Measurements from ENCODE around the gene CBL. TPM values are rescaled to one million over a fixed set of nuclear protein-coding genes. Genes with fewer than 3 reads are reported as not detected.
A peak's percentile ranks its signal among the peaks of the same experiment; 100 is the strongest.

The CBL gene
- total and polyA plus RNA-seq, 3 donors from 2014 or later: 58.5 to 65.7 (median 59.3) TPM

GRCh38 chr11:119318240-119319135 lies 112.3 kb downstream of the CBL start:
- Histone ChIP-seq H3K27ac (peak overlapping the region in 1 of 2 donors; percentile 59), H3K27me3 (no peaks in the 10 kb centered on the region), H3K4me1 (peaks cover 42% of the 10 kb centered on the region), H3K36me3 (ENCODE audit: low read depth, missing control alignments) (no peaks in the 10 kb centered on the region), H3K9me3 (no peaks in the 10 kb centered on the region), H3K4me3 (no peak overlapping the region)
- TF ChIP-seq CTCF (IDR thresholded peaks at IDR 0.05): no peak
- no peak for TF ChIP-seq POLR2A (IDR thresholded peaks at IDR 0.05)
- DNase-seq: no peak
- intact Hi-C loops (cut with DNase I; ENCODE audit: low total_unique reads): no loop called here
- WGBS, 2 donors: 63 to 73% methylated on average over 17 to 22 of the region's 22 CpGs

DNA sequence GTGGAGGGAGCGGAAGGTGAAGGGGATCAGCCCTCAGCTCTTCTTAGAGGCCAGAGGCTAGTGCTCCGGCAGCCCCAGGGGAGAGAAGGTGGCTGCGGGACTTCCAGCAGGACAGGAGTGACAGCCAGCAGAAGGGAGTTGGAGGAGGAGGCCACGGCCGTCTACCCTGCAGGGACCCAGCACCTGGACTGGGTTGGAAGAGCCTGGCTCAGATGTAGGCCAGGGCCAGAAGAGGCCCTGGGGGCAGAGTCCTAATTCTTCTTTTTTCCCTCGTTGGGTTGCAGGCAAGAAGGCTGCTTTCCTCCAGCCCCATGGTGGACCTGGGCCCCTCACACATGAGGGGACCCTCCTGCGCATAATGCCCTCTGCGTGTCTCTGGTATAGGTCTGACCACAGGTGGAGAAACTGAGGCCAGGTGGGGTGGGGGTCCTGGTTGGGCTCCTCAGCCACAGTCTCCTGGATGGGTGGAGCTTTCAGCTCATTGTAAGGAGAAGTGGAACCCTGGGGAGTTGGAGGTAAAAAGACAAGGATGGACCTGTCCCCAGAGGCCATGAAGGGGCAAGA lies 113.1 kb downstream of the CBL start:
- no peak for DNase-seq
- Histone ChIP-seq H3K4me1 (peaks cover 42% of the 10 kb centered on the region), H3K27ac (peak overlapping the region in 1 of 2 donors; percentile 45), H3K9me3 (no peaks in the 10 kb centered on the region), H3K27me3 (no peaks in the 10 kb centered on the region), H3K4me3 (no peak overlapping the region), H3K36me3 (ENCODE audit: low read depth, missing control alignments) (no peaks in the 10 kb centered on the region)
- WGBS, 2 donors: 84 to 95% methylated on average over 4 to 8 of the region's 8 CpGs
- no peak for TF ChIP-seq POLR2A (IDR thresholded peaks at IDR 0.05)
- TF ChIP-seq CTCF (IDR thresholded peaks at IDR 0.05): no peak
- intact Hi-C loops (cut with DNase I; ENCODE audit: low total_unique reads): no loop called here

DNA sequence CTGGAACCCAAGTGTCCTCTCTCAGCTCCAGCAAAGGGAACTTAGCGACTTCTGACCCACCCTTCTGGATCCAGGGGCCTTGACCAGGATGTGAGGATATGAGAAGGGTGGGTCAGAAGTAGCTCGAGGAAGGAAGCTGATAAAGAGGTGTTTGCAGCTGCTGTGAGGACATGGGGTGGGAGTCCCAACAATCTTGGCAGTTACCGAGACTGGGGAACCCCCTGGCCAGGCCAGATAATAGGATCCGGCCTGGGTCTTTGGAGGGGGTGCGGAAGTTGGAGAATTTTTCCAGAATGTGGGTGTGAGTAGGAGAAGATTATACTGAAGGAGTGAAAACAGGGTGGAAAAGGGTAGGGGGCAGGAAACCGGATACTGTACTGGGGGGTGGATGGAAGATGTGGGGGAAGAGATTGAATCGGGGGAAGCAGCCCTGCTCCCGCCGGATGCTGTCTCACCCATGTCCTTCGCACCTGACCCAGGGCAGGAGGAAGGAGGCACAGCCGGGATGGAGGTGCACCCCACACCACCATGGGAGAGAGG lies 113.6 kb downstream of the CBL start:
- Histone ChIP-seq H3K36me3 (ENCODE audit: low read depth, missing control alignments) (no peaks in the 10 kb centered on the region), H3K27me3 (no peaks in the 10 kb centered on the region), H3K27ac (peak overlapping the region; percentile 61 to 80), H3K4me1 (peaks cover 42% of the 10 kb centered on the region), H3K4me3 (no peak overlapping the region), H3K9me3 (no peaks in the 10 kb centered on the region)
- WGBS, 2 donors: 51 to 70% methylated on average over 11 of the region's 11 CpGs
- TF ChIP-seq CTCF (IDR thresholded peaks at IDR 0.05) (no peak), POLR2A (IDR thresholded peaks at IDR 0.05) (no peak)
- no peak for DNase-seq
- intact Hi-C loops (cut with DNase I; ENCODE audit: low total_unique reads): loop anchor here (5.0 kb wide), 1 partner anchor 112 kb away; the partner anchor contains the start of gene CBL

DNA sequence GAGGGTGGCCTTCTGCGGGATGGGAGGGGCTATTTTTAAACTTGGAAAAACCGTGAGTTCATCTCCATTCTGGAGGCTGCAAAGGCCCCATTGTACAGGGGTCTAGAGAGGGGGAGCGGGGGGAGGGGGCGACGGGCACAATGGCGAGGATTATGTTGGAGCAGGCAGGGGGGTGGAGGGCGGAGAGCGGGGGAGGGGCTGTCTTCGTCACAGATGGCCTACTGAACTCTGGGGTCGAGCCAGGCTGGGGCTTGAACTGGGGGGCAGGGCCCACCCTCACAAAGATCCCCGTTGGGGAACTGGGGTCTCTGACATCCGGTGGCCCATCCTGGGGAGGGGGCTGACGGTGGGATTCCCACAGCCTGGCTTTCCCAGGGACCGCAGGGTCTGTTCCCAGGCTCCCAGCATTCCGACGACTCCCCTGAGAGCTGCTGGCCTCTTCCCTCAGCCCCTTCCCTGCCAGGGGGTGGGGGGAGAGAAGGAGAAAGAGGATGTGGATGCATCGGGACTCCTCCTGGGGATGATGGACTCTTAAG lies 114.2 kb downstream of the CBL start:
- TF ChIP-seq CTCF (IDR thresholded peaks at IDR 0.05) (no peak), POLR2A (IDR thresholded peaks at IDR 0.05) (no peak)
- Histone ChIP-seq H3K27me3 (no peaks in the 10 kb centered on the region), H3K36me3 (ENCODE audit: low read depth, missing control alignments) (no peaks in the 10 kb centered on the region), H3K27ac (peak overlapping the region; percentile 61 to 80), H3K4me3 (peak overlapping the region; percentile 42 to 63), H3K4me1 (peaks cover 40% of the 10 kb centered on the region), H3K9me3 (no peaks in the 10 kb centered on the region)
- 33 to 37% methylated on average over 14 to 17 of the region's 17 CpGs for WGBS, 2 donors
- intact Hi-C loops (cut with DNase I; ENCODE audit: low total_unique reads): loop anchor here (5.0 kb wide), 1 partner anchor 113 kb away; the partner anchor contains the start of gene CBL
- no peak for DNase-seq
